Adrenal gland (tissue), 5 donors: Measurements from ENCODE around the gene DMRTB1.

ENCODE experiments used
- CTCF ChIP-seq, 6 experiments: fragments of 450-650 bp in 4 of 6; fragments of 200-600 bp in 2 of 6; sonication (generic) in 1 of 6; IDR thresholded peaks; 1 replicate in 5 of 6; 2 replicates in 1 of 6; pipeline versions ENCODE4 v1.5.1 to v1.8.0; 2016 to 2021; ENCODE audit warnings: antibody characterized with exemption in 6 of 6, mild to moderate bottlenecking in 2 of 6, moderate library complexity in 1 of 6
- POLR2A ChIP-seq, 2 donors: fragments of 450-650 bp; IDR thresholded peaks; one replicate each; pipeline ENCODE4 v1.6.1; 2017; ENCODE audit warnings: antibody characterized with exemption in 2 of 2, mild to moderate bottlenecking in 2 of 2, moderate library complexity in 1 of 2
- donor health status: DM: no; HTN: no; CAD: no.

GRCh38 chr1:53475664-53476063 lies 16.5 kb downstream of the DMRTB1 start:
- no peak for TF ChIP-seq CTCF (IDR thresholded peaks at IDR 0.05)
- TF ChIP-seq POLR2A (IDR thresholded peaks at IDR 0.05): no peak
